Neuron (in vitro differentiated cells): ENCODE measurements around the gene CALM1.

Experiments
- H2AFZ ChIP-seq: one replicate; pipeline ENCODE4 v1.6.1; 2013; ENCODE audit warnings: low read depth, mild to moderate bottlenecking, inconsistent platforms, low read length, moderate library complexity
- H3K27me3 ChIP-seq: one replicate; pipeline ENCODE4 v1.6.1; 2013; ENCODE audit warnings: low read length; ENCODE audit not compliant: insufficient read depth
- H3K36me3 ChIP-seq: one replicate; pipeline ENCODE4 v1.6.1; 2013; ENCODE audit warnings: low read length; ENCODE audit not compliant: insufficient read depth
- H3K4me1 ChIP-seq: one replicate; pipeline ENCODE4 v1.6.1; 2013; ENCODE audit warnings: low read length; ENCODE audit not compliant: insufficient read depth
- H3K4me3 ChIP-seq: 2 replicates; pipeline ENCODE4 v1.5.1; 2013; ENCODE audit warnings: mild to moderate bottlenecking, low read length, moderate library complexity
- H3K9me3 ChIP-seq: one replicate; pipeline ENCODE4 v1.6.1; 2013; ENCODE audit warnings: low read length

CALM1 gene

GRCh38 chr14:90454041-90455000 is 57.5 kb downstream of the CALM1 start:
- no peak overlapping the region for H3K4me3 ChIP-seq
- no peaks in the 10 kb centered on the region for H3K27me3 ChIP-seq
- H2AFZ ChIP-seq: no peak overlapping the region
- peaks cover 25% of the 10 kb centered on the region for H3K4me1 ChIP-seq
- H3K36me3 ChIP-seq: no peaks in the 10 kb centered on the region
- H3K9me3 ChIP-seq: no peaks in the 10 kb centered on the region

- Histone ChIP-seq H3K4me3 (no peak overlapping the region), H3K9me3 (peaks cover under 1% of the 10 kb centered on the region), H3K27me3 (no peaks in the 10 kb centered on the region), H3K36me3 (no peaks in the 10 kb centered on the region), H3K4me1 (peaks cover 25% of the 10 kb centered on the region), H2AFZ (no peak overlapping the region)
These were observed 58.3 kb downstream of the CALM1 start for GRCh38 chr14:90455100-90455571.

GRCh38 chr14:90456551-90456950 is 59.7 kb downstream of the CALM1 start:
- H3K27me3 ChIP-seq: no peaks in the 10 kb centered on the region
- H3K4me3 ChIP-seq: no peak overlapping the region
- H2AFZ ChIP-seq: no peak overlapping the region
- no peaks in the 10 kb centered on the region for H3K36me3 ChIP-seq
- peaks cover 25% of the 10 kb centered on the region for H3K4me1 ChIP-seq
- peaks cover 1% of the 10 kb centered on the region for H3K9me3 ChIP-seq

GRCh38 chr14:90457186-90457585 is 60.4 kb downstream of the CALM1 start:
- Histone ChIP-seq H3K4me3 (no peak overlapping the region), H3K4me1 (peaks cover 25% of the 10 kb centered on the region), H3K9me3 (peaks cover 1% of the 10 kb centered on the region), H3K36me3 (no peaks in the 10 kb centered on the region), H3K27me3 (no peaks in the 10 kb centered on the region), H2AFZ (no peak overlapping the region)
